ENCODE results near the gene TAPBP. TPM values are rescaled to one million over a fixed set of nuclear protein-coding genes. Genes with fewer than 3 reads are reported as not detected.

Gene TAPBP
- total RNA-seq, 1 experiment from 2014 or later = 28.2 TPM

DNA sequence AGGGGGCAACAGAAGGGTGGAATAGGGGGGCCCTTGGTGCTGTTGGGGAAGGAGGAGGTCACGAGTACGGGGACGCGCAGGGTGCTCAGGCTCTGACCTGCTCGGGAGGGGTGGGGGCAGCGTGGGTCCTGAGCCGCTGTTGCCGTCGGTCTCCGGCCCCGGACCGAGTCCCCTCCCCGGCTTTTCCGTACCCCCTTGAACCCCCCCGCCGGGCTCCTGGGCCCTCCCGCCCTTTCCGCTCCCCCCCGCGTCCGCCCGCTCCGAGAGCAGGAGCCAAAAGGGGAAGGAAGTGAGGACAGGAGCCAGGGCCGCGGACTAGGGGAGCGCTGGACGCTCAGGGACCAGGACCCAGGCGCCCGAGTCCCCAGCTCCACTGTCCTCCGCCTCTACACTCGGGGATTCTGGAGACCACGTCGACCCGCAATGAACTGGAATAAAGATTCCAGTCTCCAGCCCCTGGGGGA, 15.1 kb downstream of the TAPBP start, which contains the start of gene RGL2:
Gene RGL2 (minus strand): TSS at position 170 of the 464 bp plus-strand sequence. CDS start 332 bp downstream, outside the sequence.
- peak within 1 kb of the TSS; percentile 7 for H3K56ac ChIP-seq (ENCODE audit: insufficient read length, low read depth, low read length)
- H3K4ac ChIP-seq (ENCODE audit: low read depth, low read length) = no peak within 1 kb of the TSS
- no peaks in the 10 kb centered on the region for H3K27me3 ChIP-seq (ENCODE audit: insufficient read depth, low read length)
- no peak within 1 kb of the TSS for H2BK20ac ChIP-seq (ENCODE audit: low read depth, low read length, poor library complexity, severe bottlenecking)
- peaks cover 10 to 28% (median 23%) of the 10 kb centered on the region in 3 experiments for H3K36me3 Mint-ChIP-seq (ENCODE audit: insufficient read depth in 1 of 3, low read depth in 3 of 3)
- no peak within 1 kb of the TSS for H3K23ac ChIP-seq (ENCODE audit: insufficient read length, low read depth, low read length)
- no peaks in the 10 kb centered on the region for H3K4me1 ChIP-seq (ENCODE audit: insufficient read depth, low read length)
- peak within 1 kb of the TSS; percentile 90 for H3K4me2 ChIP-seq (ENCODE audit: insufficient read depth, insufficient read length, low read length)
- peak within 1 kb of the TSS; percentile 91 for H3K27ac ChIP-seq (ENCODE audit: insufficient read length, low read depth, low read length)
- H3K27ac Mint-ChIP-seq = peak within 1 kb of the TSS; percentile 98 to 99 (median 98)
- peaks cover 3% of the 10 kb centered on the region; the same call in 1 of the 2 replicates for H3K79me2 ChIP-seq (ENCODE audit: insufficient read depth, low read length)
- H3K18ac ChIP-seq (ENCODE audit: insufficient read length, low read depth, low read length) = peak within 1 kb of the TSS; percentile 71
- H4K91ac ChIP-seq (ENCODE audit: insufficient read length, low read depth, low read length) = no peak within 1 kb of the TSS
- H3K14ac ChIP-seq (ENCODE audit: insufficient read depth, low read length) = peak within 1 kb of the TSS; percentile 80
- no peaks in the 10 kb centered on the region for H3K9me3 Mint-ChIP-seq
- no peak within 1 kb of the TSS for H3T11ph ChIP-seq (ENCODE audit: low read length)
- DNase-seq = no peak
- no peaks in the 10 kb centered on the region for H3K27me3 Mint-ChIP-seq (ENCODE audit: low read depth)
- H3K23me2 ChIP-seq (ENCODE audit: insufficient read length, low read depth, low read length, poor library complexity, severe bottlenecking) = peaks cover 22% of the 10 kb centered on the region
- peak within 1 kb of the TSS; percentile 85 for H3K9ac ChIP-seq (ENCODE audit: extremely low read depth, insufficient read length, low read length)
- no peak within 1 kb of the TSS for H4K5ac ChIP-seq (ENCODE audit: insufficient read length, low read depth, low read length)
- H2AFZ ChIP-seq (ENCODE audit: low read length) = no peak within 1 kb of the TSS
- H3K79me1 ChIP-seq (ENCODE audit: insufficient read depth, low read depth, low read length, poor library complexity, severe bottlenecking) = no peaks in the 10 kb centered on the region
- no peaks in the 10 kb centered on the region for H3K9me3 ChIP-seq (ENCODE audit: control insufficient read depth, low read depth, low read length)
- H2BK5ac ChIP-seq (ENCODE audit: insufficient read length, low read length) = no peak within 1 kb of the TSS
- no CpG with 5 or more reads among the region's 34 CpGs for WGBS (ENCODE audit: extremely low coverage, insufficient read length, low lambda C conversion rate)
- no peak within 1 kb of the TSS for H2BK120ac ChIP-seq (ENCODE audit: low read depth, low read length, poor library complexity, severe bottlenecking)
- TF ChIP-seq, protein P1, sequence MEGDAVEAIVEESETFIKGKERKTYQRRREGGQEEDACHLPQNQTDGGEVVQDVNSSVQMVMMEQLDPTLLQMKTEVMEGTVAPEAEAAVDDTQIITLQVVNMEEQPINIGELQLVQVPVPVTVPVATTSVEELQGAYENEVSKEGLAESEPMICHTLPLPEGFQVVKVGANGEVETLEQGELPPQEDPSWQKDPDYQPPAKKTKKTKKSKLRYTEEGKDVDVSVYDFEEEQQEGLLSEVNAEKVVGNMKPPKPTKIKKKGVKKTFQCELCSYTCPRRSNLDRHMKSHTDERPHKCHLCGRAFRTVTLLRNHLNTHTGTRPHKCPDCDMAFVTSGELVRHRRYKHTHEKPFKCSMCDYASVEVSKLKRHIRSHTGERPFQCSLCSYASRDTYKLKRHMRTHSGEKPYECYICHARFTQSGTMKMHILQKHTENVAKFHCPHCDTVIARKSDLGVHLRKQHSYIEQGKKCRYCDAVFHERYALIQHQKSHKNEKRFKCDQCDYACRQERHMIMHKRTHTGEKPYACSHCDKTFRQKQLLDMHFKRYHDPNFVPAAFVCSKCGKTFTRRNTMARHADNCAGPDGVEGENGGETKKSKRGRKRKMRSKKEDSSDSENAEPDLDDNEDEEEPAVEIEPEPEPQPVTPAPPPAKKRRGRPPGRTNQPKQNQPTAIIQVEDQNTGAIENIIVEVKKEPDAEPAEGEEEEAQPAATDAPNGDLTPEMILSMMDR (conservative IDR thresholded peaks at IDR 0.05) = no peak
- no peak within 1 kb of the TSS for H2AK5ac ChIP-seq (ENCODE audit: insufficient read length, low read length)
- H3K4me1 Mint-ChIP-seq = peaks cover 12 to 20% of the 10 kb centered on the region in 2 experiments
- no peaks in the 10 kb centered on the region for H4K20me1 ChIP-seq (ENCODE audit: control insufficient read depth, insufficient read depth, insufficient read length)
- H2BK15ac ChIP-seq (ENCODE audit: low read depth, low read length) = no peak within 1 kb of the TSS
- no peak within 1 kb of the TSS for H4K8ac ChIP-seq (replicated peaks; ENCODE audit: insufficient read length, low read depth, low read length)
- H3K4me3 Mint-ChIP-seq = peak within 1 kb of the TSS; percentile 98 to 100
- no peak within 1 kb of the TSS for H2BK12ac ChIP-seq (ENCODE audit: insufficient read length, low read depth, low read length)

All from H9 (cell line).